ENCODE results near the gene ADCY2.

Gene ADCY2

DNA sequence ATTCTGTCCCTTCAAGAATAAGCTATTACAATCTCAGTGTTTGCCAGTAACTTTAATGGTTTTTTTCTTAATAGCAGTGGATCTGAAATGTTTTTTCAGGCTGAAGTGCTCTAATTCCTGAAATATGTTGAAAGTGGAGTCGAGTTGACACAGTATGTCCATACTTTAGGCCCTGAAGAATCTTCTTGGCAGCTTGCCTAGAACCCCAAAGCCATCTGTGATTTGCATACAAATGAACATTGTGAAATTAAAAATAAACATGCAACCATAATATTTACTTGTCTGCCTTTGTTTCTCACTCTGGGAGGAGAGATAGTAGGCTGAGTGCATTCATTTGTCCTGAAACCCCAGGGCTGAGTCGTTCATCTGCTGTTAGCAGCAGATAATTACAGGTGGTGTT, 152.7 kb downstream of the ADCY2 start:
- WGBS (ENCODE audit: extremely low coverage, insufficient coverage, low lambda C conversion rate), result no CpG with 5 or more reads among the region's 2 CpGs
- no peak overlapping the region for H4K8ac ChIP-seq (ENCODE audit: low read depth, low read length)
- no peaks in the 10 kb centered on the region for H3K36me3 ChIP-seq (ENCODE audit: control insufficient read depth, insufficient read depth, low read length)
- no peak overlapping the region for H2BK5ac ChIP-seq (ENCODE audit: low read length)
- no peak overlapping the region for H3K4me3 ChIP-seq (ENCODE audit: low read length)
- H3K79me2 ChIP-seq (ENCODE audit: control insufficient read depth, insufficient read depth, low read length), result no peaks in the 10 kb centered on the region
- no peak for DNase-seq
- H3K23ac ChIP-seq (ENCODE audit: low read length), result no peak overlapping the region
- peaks cover 16% of the 10 kb centered on the region for H3K79me1 ChIP-seq (ENCODE audit: low read length)
- no peak overlapping the region for H3K56ac ChIP-seq (ENCODE audit: low read length)
- H3K27ac ChIP-seq (ENCODE audit: low read depth, low read length), result no peak overlapping the region
- H2BK120ac ChIP-seq (ENCODE audit: low read depth, low read length), result no peak overlapping the region
- H3K9ac ChIP-seq (ENCODE audit: low read length), result no peak overlapping the region
- H2BK15ac ChIP-seq (replicated peaks; ENCODE audit: low read depth), result no peak overlapping the region
- H3K18ac ChIP-seq (ENCODE audit: low read length), result no peak overlapping the region
- no peak overlapping the region for H4K5ac ChIP-seq (ENCODE audit: low read length)
- H3K4ac ChIP-seq (ENCODE audit: low read depth, low read length), result no peak overlapping the region
- H2AK5ac ChIP-seq (ENCODE audit: low read length), result no peak overlapping the region
- no peaks in the 10 kb centered on the region for H3K27me3 ChIP-seq (ENCODE audit: insufficient read depth, low read length, poor library complexity)
- H3K4me1 ChIP-seq (ENCODE audit: control insufficient read depth, low read depth, low read length), result no peaks in the 10 kb centered on the region
- H3K4me2 ChIP-seq (ENCODE audit: low read length), result no peak overlapping the region

DNA sequence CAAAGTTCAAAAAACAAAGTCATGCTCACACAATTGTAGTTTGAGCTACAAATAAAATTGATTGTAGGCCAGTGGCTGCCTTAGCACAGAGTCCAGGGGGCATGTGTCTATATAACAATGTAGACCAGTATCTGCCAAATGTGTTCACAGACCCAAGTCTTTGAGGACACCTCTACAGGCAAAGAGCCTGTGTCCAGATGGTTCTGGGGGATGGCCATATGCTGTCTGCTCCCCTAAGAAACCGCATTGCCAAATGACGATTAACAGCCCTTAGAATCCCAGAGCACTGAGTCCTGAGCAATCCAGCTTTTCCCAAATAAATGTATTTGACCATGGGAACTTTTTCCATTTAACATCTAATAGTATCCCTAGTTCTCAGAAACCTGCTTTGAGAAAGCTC, 169.6 kb downstream of the ADCY2 start:
- Histone ChIP-seq H3K27ac (ENCODE audit: low read depth, low read length) (no peak overlapping the region), H3K23ac (ENCODE audit: low read length) (no peak overlapping the region), H2BK5ac (ENCODE audit: low read length) (no peak overlapping the region), H4K8ac (ENCODE audit: low read depth, low read length) (no peak overlapping the region), H2BK120ac (ENCODE audit: low read depth, low read length) (no peak overlapping the region), H3K9ac (ENCODE audit: low read length) (no peak overlapping the region), H3K79me2 (ENCODE audit: control insufficient read depth, insufficient read depth, low read length) (peaks cover 2% of the 10 kb centered on the region), H3K4me2 (ENCODE audit: low read length) (no peak overlapping the region), H2AK5ac (ENCODE audit: low read length) (no peak overlapping the region), H3K4me3 (ENCODE audit: low read length) (no peak overlapping the region), H3K56ac (ENCODE audit: low read length) (no peak overlapping the region), H4K5ac (ENCODE audit: low read length) (no peak overlapping the region), H3K36me3 (ENCODE audit: control insufficient read depth, insufficient read depth, low read length) (no peaks in the 10 kb centered on the region), H3K18ac (ENCODE audit: low read length) (no peak overlapping the region), H3K79me1 (ENCODE audit: low read length) (peaks cover 3% of the 10 kb centered on the region), H3K27me3 (ENCODE audit: insufficient read depth, low read length, poor library complexity) (no peaks in the 10 kb centered on the region), H2BK15ac (replicated peaks; ENCODE audit: low read depth) (no peak overlapping the region), H3K4ac (ENCODE audit: low read depth, low read length) (no peak overlapping the region), H3K4me1 (ENCODE audit: control insufficient read depth, low read depth, low read length) (no peaks in the 10 kb centered on the region)
- no CpG with 5 or more reads among the region's 2 CpGs for WGBS (ENCODE audit: extremely low coverage, insufficient coverage, low lambda C conversion rate)
- no peak for DNase-seq

DNA sequence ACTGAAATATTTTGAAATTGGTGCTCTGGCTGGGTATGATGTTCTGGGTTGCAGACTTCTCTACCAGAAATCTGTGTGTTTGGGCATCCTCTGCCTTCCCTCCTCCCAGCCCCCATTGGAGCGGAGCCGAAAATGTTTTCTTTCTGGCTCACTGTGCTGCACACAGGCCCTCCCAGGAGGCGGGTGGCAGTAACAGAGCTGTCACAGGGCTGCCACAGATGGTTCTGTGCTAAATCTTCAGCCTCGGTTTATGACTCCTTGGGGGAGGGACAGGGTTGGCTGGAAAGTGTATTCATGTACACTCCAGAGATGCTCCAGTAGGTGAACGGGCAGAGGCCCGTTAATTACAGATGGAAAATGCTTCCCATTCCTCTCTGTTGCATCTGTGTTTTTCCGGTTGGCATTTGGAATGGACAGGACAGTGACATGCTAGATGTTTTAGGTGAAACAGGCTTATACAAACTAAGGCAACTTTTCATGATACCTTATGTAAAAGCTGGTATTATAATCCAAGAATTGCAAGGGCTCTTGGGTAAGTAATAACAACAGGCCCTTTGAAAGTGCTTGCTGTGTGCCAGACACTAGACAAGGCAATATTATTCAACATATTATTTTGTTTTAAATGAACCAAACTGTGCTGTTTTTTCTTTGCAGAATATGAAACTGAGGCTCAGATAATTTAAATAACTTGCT, 180.2 kb downstream of the ADCY2 start:
- WGBS (ENCODE audit: extremely low coverage, insufficient coverage, low lambda C conversion rate), result no CpG with 5 or more reads among the region's 7 CpGs
- no peak overlapping the region for H2BK5ac ChIP-seq (ENCODE audit: low read length)
- no peak overlapping the region for H3K18ac ChIP-seq (ENCODE audit: low read length)
- no peaks in the 10 kb centered on the region for H3K36me3 ChIP-seq (ENCODE audit: control insufficient read depth, insufficient read depth, low read length)
- H3K79me1 ChIP-seq (ENCODE audit: low read length), result peaks cover 3% of the 10 kb centered on the region
- H3K23ac ChIP-seq (ENCODE audit: low read length), result no peak overlapping the region
- no peak overlapping the region for H2BK120ac ChIP-seq (ENCODE audit: low read depth, low read length)
- DNase-seq, result no peak
- H3K27ac ChIP-seq (ENCODE audit: low read depth, low read length), result no peak overlapping the region
- H3K9ac ChIP-seq (ENCODE audit: low read length), result no peak overlapping the region
- no peak overlapping the region for H4K8ac ChIP-seq (ENCODE audit: low read depth, low read length)
- no peak overlapping the region for H3K4ac ChIP-seq (ENCODE audit: low read depth, low read length)
- no peak overlapping the region for H4K5ac ChIP-seq (ENCODE audit: low read length)
- H3K27me3 ChIP-seq (ENCODE audit: insufficient read depth, low read length, poor library complexity), result no peaks in the 10 kb centered on the region
- peaks cover under 1% of the 10 kb centered on the region for H3K79me2 ChIP-seq (ENCODE audit: control insufficient read depth, insufficient read depth, low read length)
- H3K56ac ChIP-seq (ENCODE audit: low read length), result no peak overlapping the region
- H3K4me3 ChIP-seq (ENCODE audit: low read length), result no peak overlapping the region
- H2AK5ac ChIP-seq (ENCODE audit: low read length), result no peak overlapping the region
- H3K4me1 ChIP-seq (ENCODE audit: control insufficient read depth, low read depth, low read length), result no peaks in the 10 kb centered on the region
- no peak overlapping the region for H3K4me2 ChIP-seq (ENCODE audit: low read length)
- H2BK15ac ChIP-seq (replicated peaks; ENCODE audit: low read depth), result no peak overlapping the region

- Histone ChIP-seq H3K9ac (ENCODE audit: low read length) (no peak overlapping the region), H3K27me3 (ENCODE audit: insufficient read depth, low read length, poor library complexity) (no peaks in the 10 kb centered on the region), H3K56ac (ENCODE audit: low read length) (no peak overlapping the region), H3K4me2 (ENCODE audit: low read length) (no peak overlapping the region), H2AK5ac (ENCODE audit: low read length) (no peak overlapping the region), H3K23ac (ENCODE audit: low read length) (no peak overlapping the region), H2BK5ac (ENCODE audit: low read length) (no peak overlapping the region), H3K36me3 (ENCODE audit: control insufficient read depth, insufficient read depth, low read length) (no peaks in the 10 kb centered on the region), H3K4me1 (ENCODE audit: control insufficient read depth, low read depth, low read length) (no peaks in the 10 kb centered on the region), H4K8ac (ENCODE audit: low read depth, low read length) (no peak overlapping the region), H3K79me1 (ENCODE audit: low read length) (peaks cover 2% of the 10 kb centered on the region), H3K4me3 (ENCODE audit: low read length) (no peak overlapping the region), H4K5ac (ENCODE audit: low read length) (no peak overlapping the region), H3K18ac (ENCODE audit: low read length) (no peak overlapping the region), H3K27ac (ENCODE audit: low read depth, low read length) (no peak overlapping the region), H3K79me2 (ENCODE audit: control insufficient read depth, insufficient read depth, low read length) (no peaks in the 10 kb centered on the region), H2BK120ac (ENCODE audit: low read depth, low read length) (no peak overlapping the region), H3K4ac (ENCODE audit: low read depth, low read length) (no peak overlapping the region), H2BK15ac (replicated peaks; ENCODE audit: low read depth) (no peak overlapping the region)
- no peak for DNase-seq
- no CpG with 5 or more reads among the region's 2 CpGs for WGBS (ENCODE audit: extremely low coverage, insufficient coverage, low lambda C conversion rate)
Measured at GRCh38 chr5:7577381-7577780, 181.4 kb downstream of the ADCY2 start.

DNA sequence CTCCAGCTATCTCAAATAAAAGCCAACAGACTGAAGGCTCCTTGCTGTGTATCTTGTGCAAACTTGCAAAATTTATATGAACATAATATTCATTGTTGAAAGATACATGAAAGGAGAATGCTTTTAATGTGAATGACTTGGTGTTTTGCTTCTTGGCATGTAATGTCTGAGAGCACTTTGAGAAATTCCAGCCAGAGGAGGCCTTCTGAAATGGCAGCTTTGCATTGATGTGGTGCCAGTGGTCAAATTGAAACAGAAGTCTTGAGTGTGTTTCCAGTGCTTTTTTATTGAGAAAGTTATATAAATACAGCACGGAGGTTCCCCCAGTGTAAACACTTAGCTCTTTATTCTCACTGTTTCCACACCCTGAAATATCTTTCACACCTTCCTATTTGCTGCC, 182.1 kb downstream of the ADCY2 start:
- no peak overlapping the region for H3K9ac ChIP-seq (ENCODE audit: low read length)
- H4K5ac ChIP-seq (ENCODE audit: low read length), result no peak overlapping the region
- H3K4me3 ChIP-seq (ENCODE audit: low read length), result no peak overlapping the region
- H3K79me2 ChIP-seq (ENCODE audit: control insufficient read depth, insufficient read depth, low read length), result no peaks in the 10 kb centered on the region
- H3K27me3 ChIP-seq (ENCODE audit: insufficient read depth, low read length, poor library complexity), result no peaks in the 10 kb centered on the region
- no CpG with 5 or more reads among the region's 1 CpG for WGBS (ENCODE audit: extremely low coverage, insufficient coverage, low lambda C conversion rate)
- H3K27ac ChIP-seq (ENCODE audit: low read depth, low read length), result no peak overlapping the region
- no peak overlapping the region for H2BK120ac ChIP-seq (ENCODE audit: low read depth, low read length)
- no peak overlapping the region for H4K8ac ChIP-seq (ENCODE audit: low read depth, low read length)
- H3K36me3 ChIP-seq (ENCODE audit: control insufficient read depth, insufficient read depth, low read length), result no peaks in the 10 kb centered on the region
- H3K79me1 ChIP-seq (ENCODE audit: low read length), result peaks cover 2% of the 10 kb centered on the region
- H3K4me1 ChIP-seq (ENCODE audit: control insufficient read depth, low read depth, low read length), result no peaks in the 10 kb centered on the region
- no peak for DNase-seq
- H3K18ac ChIP-seq (ENCODE audit: low read length), result no peak overlapping the region
- no peak overlapping the region for H2AK5ac ChIP-seq (ENCODE audit: low read length)
- no peak overlapping the region for H3K56ac ChIP-seq (ENCODE audit: low read length)
- no peak overlapping the region for H2BK15ac ChIP-seq (replicated peaks; ENCODE audit: low read depth)
- no peak overlapping the region for H3K4ac ChIP-seq (ENCODE audit: low read depth, low read length)
- no peak overlapping the region for H3K4me2 ChIP-seq (ENCODE audit: low read length)
- H2BK5ac ChIP-seq (ENCODE audit: low read length), result no peak overlapping the region
- no peak overlapping the region for H3K23ac ChIP-seq (ENCODE audit: low read length)

DNA sequence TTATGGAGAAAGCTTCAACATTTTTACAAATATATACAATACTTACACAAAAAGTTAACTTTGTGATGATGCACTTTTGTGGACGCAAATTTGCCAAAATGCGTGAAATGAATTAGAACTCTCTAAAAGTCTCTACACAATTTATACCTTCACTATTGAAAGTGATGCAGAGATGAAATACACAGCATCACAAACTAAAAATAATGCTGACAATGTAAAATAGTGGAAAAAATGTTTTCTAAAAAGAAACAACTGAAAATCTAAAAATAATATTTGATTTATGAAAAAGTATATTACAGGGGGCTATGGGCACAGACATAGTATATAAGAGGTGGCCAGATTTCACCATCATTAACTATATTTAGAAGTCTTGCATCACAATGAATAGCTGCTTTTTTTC, 188.8 kb downstream of the ADCY2 start:
- no CpG with 5 or more reads among the region's 2 CpGs for WGBS (ENCODE audit: extremely low coverage, insufficient coverage, low lambda C conversion rate)
- H3K4me2 ChIP-seq (ENCODE audit: low read length), result no peak overlapping the region
- H2AK5ac ChIP-seq (ENCODE audit: low read length), result no peak overlapping the region
- H3K79me1 ChIP-seq (ENCODE audit: low read length), result peaks cover 2% of the 10 kb centered on the region
- no peak overlapping the region for H3K9ac ChIP-seq (ENCODE audit: low read length)
- H3K23ac ChIP-seq (ENCODE audit: low read length), result no peak overlapping the region
- no peak overlapping the region for H4K5ac ChIP-seq (ENCODE audit: low read length)
- H3K36me3 ChIP-seq (ENCODE audit: control insufficient read depth, insufficient read depth, low read length), result no peaks in the 10 kb centered on the region
- H3K4me3 ChIP-seq (ENCODE audit: low read length), result no peak overlapping the region
- H2BK5ac ChIP-seq (ENCODE audit: low read length), result no peak overlapping the region
- no peak overlapping the region for H3K27ac ChIP-seq (ENCODE audit: low read depth, low read length)
- H3K18ac ChIP-seq (ENCODE audit: low read length), result no peak overlapping the region
- H3K27me3 ChIP-seq (ENCODE audit: insufficient read depth, low read length, poor library complexity), result no peaks in the 10 kb centered on the region
- DNase-seq, result no peak
- H3K56ac ChIP-seq (ENCODE audit: low read length), result no peak overlapping the region
- no peaks in the 10 kb centered on the region for H3K4me1 ChIP-seq (ENCODE audit: control insufficient read depth, low read depth, low read length)
- H4K8ac ChIP-seq (ENCODE audit: low read depth, low read length), result no peak overlapping the region
- H2BK15ac ChIP-seq (replicated peaks; ENCODE audit: low read depth), result no peak overlapping the region
- no peak overlapping the region for H3K4ac ChIP-seq (ENCODE audit: low read depth, low read length)
- H2BK120ac ChIP-seq (ENCODE audit: low read depth, low read length), result no peak overlapping the region
- no peaks in the 10 kb centered on the region for H3K79me2 ChIP-seq (ENCODE audit: control insufficient read depth, insufficient read depth, low read length)

Data from mesendoderm (in vitro differentiated cells).